Endodermal cell (in vitro differentiated cells): ENCODE results near the gene LYPLA2. TPM values are rescaled to one million over a fixed set of nuclear protein-coding genes. Genes with fewer than 3 reads are reported as not detected.

Source experiments
- DNase-seq: peaks from one replicate; pipeline ENCODE4 v3.0.0-alpha.2; 2017
- H3K27ac ChIP-seq: 2 replicates; pipeline ENCODE4 v1.5.1; 2013; ENCODE audit warnings: mild to moderate bottlenecking, low read depth, low read length, moderate library complexity
- H3K27me3 ChIP-seq: 2 replicates; pipeline ENCODE4 v1.6.1; 2013; ENCODE audit warnings: mild to moderate bottlenecking, low read length, moderate library complexity; ENCODE audit not compliant: insufficient read depth, control insufficient read depth, poor library complexity, severe bottlenecking
- H3K36me3 ChIP-seq: 2 replicates; pipeline ENCODE4 v1.7.0; 2013; ENCODE audit warnings: mild to moderate bottlenecking, low read length, moderate library complexity; ENCODE audit not compliant: control insufficient read depth, insufficient read depth
- H3K4me1 ChIP-seq: one replicate; pipeline ENCODE4 v1.7.0; 2013; ENCODE audit warnings: low read length; ENCODE audit not compliant: control insufficient read depth, insufficient read depth
- H3K4me3 ChIP-seq: 2 replicates; pipeline ENCODE4 v1.5.1; 2013; ENCODE audit warnings: mild to moderate bottlenecking, low read length, moderate library complexity
- H3K9ac ChIP-seq: 2 replicates; pipeline ENCODE4 v1.6.1; 2013; ENCODE audit warnings: mild to moderate bottlenecking, low read length, moderate library complexity; ENCODE audit not compliant: poor library complexity, severe bottlenecking; ENCODE audit errors: extremely low read depth
- H3K9me3 ChIP-seq: 2 replicates; pipeline ENCODE4 v1.6.1; 2013; ENCODE audit warnings: mild to moderate bottlenecking, low read length, moderate library complexity; ENCODE audit not compliant: control insufficient read depth
- H3K27ac Mint-ChIP-seq: 2 replicates; pipeline ENCODE4 v1.8.0; 2020; ENCODE audit warnings: mixed read lengths
- H3K27me3 Mint-ChIP-seq: 2 replicates; pipeline ENCODE4 v1.8.0; 2021; ENCODE audit warnings: mild to moderate bottlenecking, mixed read lengths; ENCODE audit not compliant: insufficient read depth
- H3K36me3 Mint-ChIP-seq: 2 replicates; pipeline ENCODE4 v1.8.0; 2020; ENCODE audit warnings: low read depth, mixed read lengths
- H3K4me1 Mint-ChIP-seq: 2 replicates; pipeline ENCODE4 v1.8.0; 2020; ENCODE audit warnings: mixed read lengths
- H3K4me3 Mint-ChIP-seq: 2 replicates; pipeline ENCODE4 v1.8.0; 2020; ENCODE audit warnings: mild to moderate bottlenecking, moderate library complexity, mixed read lengths
- H3K9me3 Mint-ChIP-seq: 2 replicates; pipeline ENCODE4 v1.8.0; 2020; ENCODE audit warnings: mild to moderate bottlenecking, mixed read lengths
- CTCF ChIP-seq: fragments of 200-600 bp; sonication (generic); conservative IDR thresholded peaks from 2 replicates; pipeline ENCODE4 v1.5.0; 2021; ENCODE audit warnings: antibody characterized with exemption, mild to moderate bottlenecking
- WGBS, 2 experiments: methylation state at CpG; one replicate each; pipeline versions ENCODE4 v1.1.5 to v1.1.7; 2013; ENCODE audit warnings: missing lambda C conversion rate in 2 of 2, mixed read lengths in 1 of 2; ENCODE audit not compliant: insufficient coverage in 1 of 2, insufficient read length in 1 of 2; 5-methylcytosine and 5-hydroxymethylcytosine counted together
- total RNA-seq, 2 donors: library from RNA; stranded (reverse); fragmentation: NEBNext Ultra II Directional in 1 of 2; extraction: Animal tissue kit (Norgen Biotek cat#: 25700) in 1 of 2; gene quantifications; 2 replicates in 1 of 2; 3 replicates in 1 of 2; pipeline ENCODE4 v1.2.1, GENCODE V29; 2021

LYPLA2 gene
- total RNA-seq, 2 donors from 2014 or later = 103 to 107 TPM

GRCh38 chr1:23756676-23757075 lies 34.3 kb upstream of the LYPLA2 start:
- 94 to 100% methylated on average over 2 to 3 of the region's 3 CpGs for WGBS, 2 experiments
- H3K9me3 Mint-ChIP-seq = no peaks in the 10 kb centered on the region
- DNase-seq = no peak

GRCh38 chr1:23757812-23758211 lies 33.1 kb upstream of the LYPLA2 start:
- Mint-ChIP-seq H3K27me3 (no peaks in the 10 kb centered on the region), H3K36me3 (peaks cover 83% of the 10 kb centered on the region)
- no peak for DNase-seq

More at GRCh38 chr1:23756676-23757075, 34.3 kb upstream of the LYPLA2 start:
- H3K27me3 Mint-ChIP-seq = no peaks in the 10 kb centered on the region
- Histone ChIP-seq H3K9me3 (no peaks in the 10 kb centered on the region), H3K27me3 (no peaks in the 10 kb centered on the region), H3K36me3 (peaks cover 89% of the 10 kb centered on the region), H3K4me1 (no peaks in the 10 kb centered on the region), H3K4me3 (no peak overlapping the region), H3K9ac (no peak overlapping the region), H3K27ac (no peak overlapping the region)
- H3K4me3 Mint-ChIP-seq = no peak overlapping the region
- H3K4me1 Mint-ChIP-seq = no peaks in the 10 kb centered on the region
- H3K36me3 Mint-ChIP-seq = peaks cover 82% of the 10 kb centered on the region
- no peak overlapping the region for H3K27ac Mint-ChIP-seq
- TF ChIP-seq CTCF = no peak

GRCh38 chr1:23759277-23759676 lies 31.7 kb upstream of the LYPLA2 start:
- Histone ChIP-seq H3K27me3 (no peaks in the 10 kb centered on the region), H3K4me3 (no peak overlapping the region), H3K9ac (no peak overlapping the region), H3K9me3 (no peaks in the 10 kb centered on the region), H3K36me3 (peaks cover 82% of the 10 kb centered on the region), H3K27ac (no peak overlapping the region), H3K4me1 (no peaks in the 10 kb centered on the region)
- TF ChIP-seq CTCF = no peak
- Mint-ChIP-seq H3K4me1 (no peaks in the 10 kb centered on the region), H3K27me3 (no peaks in the 10 kb centered on the region), H3K27ac (no peak overlapping the region), H3K4me3 (no peak overlapping the region), H3K36me3 (peaks cover 78% of the 10 kb centered on the region), H3K9me3 (no peaks in the 10 kb centered on the region)
- 87 to 90% methylated on average over 2 to 4 of the region's 4 CpGs for WGBS, 2 experiments
- no peak for DNase-seq

More at GRCh38 chr1:23757812-23758211, 33.1 kb upstream of the LYPLA2 start:
- Mint-ChIP-seq H3K27ac (no peak overlapping the region), H3K4me3 (no peak overlapping the region), H3K9me3 (no peaks in the 10 kb centered on the region), H3K4me1 (no peaks in the 10 kb centered on the region)
- Histone ChIP-seq H3K9ac (no peak overlapping the region), H3K4me1 (no peaks in the 10 kb centered on the region), H3K9me3 (no peaks in the 10 kb centered on the region), H3K4me3 (no peak overlapping the region), H3K36me3 (peaks cover 86% of the 10 kb centered on the region), H3K27me3 (no peaks in the 10 kb centered on the region), H3K27ac (no peak overlapping the region)
- no peak for TF ChIP-seq CTCF
- WGBS, 2 experiments = 83 to 95% methylated on average over 1 of the region's 1 CpG
